GM12874 (cell line): ENCODE results near the gene SLC6A7.

Experiments used
- TF ChIP-seq, protein P1 (sequence below): IDR thresholded peaks from 2 replicates; pipeline ENCODE4 v1.5.1; 2011; ENCODE audit warnings: low read depth, mild to moderate bottlenecking, control low read depth, low read length, moderate library complexity; ENCODE audit not compliant: insufficient read depth

The SLC6A7 gene

DNA sequence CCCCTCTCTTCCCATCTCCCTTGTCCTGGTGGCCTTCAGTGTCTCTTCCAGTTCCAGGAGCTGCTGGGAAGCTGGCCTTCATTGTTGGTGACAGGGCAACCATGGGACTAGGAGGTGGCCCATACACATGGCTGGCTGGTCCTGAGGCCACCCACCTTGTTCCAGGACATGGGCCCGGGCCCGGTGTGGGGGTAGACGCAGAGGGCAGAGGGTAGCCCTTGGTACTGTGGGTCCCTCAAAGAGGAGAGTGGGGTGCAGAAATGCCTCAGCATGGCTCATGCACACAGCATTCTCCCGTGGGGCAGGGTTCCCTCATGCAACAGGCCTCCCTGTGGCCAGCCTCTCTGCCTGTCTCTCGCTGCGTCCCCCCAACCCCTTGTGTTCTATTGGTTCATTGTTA lies 20.8 kb downstream of the SLC6A7 start:
- TF ChIP-seq, protein P1, sequence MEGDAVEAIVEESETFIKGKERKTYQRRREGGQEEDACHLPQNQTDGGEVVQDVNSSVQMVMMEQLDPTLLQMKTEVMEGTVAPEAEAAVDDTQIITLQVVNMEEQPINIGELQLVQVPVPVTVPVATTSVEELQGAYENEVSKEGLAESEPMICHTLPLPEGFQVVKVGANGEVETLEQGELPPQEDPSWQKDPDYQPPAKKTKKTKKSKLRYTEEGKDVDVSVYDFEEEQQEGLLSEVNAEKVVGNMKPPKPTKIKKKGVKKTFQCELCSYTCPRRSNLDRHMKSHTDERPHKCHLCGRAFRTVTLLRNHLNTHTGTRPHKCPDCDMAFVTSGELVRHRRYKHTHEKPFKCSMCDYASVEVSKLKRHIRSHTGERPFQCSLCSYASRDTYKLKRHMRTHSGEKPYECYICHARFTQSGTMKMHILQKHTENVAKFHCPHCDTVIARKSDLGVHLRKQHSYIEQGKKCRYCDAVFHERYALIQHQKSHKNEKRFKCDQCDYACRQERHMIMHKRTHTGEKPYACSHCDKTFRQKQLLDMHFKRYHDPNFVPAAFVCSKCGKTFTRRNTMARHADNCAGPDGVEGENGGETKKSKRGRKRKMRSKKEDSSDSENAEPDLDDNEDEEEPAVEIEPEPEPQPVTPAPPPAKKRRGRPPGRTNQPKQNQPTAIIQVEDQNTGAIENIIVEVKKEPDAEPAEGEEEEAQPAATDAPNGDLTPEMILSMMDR = no peak

DNA sequence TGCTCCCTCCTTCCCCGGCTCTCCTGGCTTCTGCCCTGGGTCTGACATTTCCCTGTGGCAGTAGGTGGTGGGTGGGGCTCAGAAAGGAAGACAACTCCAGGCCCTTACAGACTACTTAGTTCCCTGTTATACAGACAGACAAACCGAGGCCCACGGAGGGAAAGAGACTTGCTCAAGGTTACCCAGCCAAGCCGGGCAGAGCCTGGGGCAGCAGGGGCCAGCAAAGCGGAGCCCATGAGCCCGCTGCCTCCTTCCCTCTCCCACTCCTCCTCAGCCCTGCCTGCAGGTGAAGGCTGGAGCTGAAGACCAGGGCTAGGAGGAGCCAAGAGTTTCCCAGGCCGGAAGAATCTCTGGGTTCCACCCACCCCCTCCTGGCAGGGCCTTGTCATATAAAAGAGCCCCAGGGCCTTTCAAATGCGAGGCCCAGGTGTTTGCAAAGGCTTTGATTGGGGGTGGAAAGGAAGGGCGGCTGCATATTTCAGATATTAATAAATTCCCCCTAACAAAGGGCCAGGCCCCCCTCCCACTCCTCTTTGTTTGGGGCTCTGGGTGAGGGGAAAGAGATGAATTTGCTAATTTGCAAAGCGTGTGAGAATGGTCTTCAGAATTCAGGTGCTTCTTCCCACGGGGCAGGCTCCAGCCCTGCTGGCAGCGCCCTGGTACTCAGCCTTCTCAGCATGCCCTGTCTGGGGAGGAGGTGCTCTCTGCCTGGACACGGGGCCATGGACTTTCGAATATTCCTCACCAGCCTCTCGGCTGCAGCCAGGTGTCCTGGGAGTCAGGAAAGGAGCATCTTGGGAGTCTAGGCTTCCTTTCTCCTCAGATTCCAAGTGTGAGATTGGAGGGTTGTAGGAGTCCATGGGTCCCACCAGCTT lies 21.5 kb downstream of the SLC6A7 start:
- TF ChIP-seq, protein P1 = no peak

DNA sequence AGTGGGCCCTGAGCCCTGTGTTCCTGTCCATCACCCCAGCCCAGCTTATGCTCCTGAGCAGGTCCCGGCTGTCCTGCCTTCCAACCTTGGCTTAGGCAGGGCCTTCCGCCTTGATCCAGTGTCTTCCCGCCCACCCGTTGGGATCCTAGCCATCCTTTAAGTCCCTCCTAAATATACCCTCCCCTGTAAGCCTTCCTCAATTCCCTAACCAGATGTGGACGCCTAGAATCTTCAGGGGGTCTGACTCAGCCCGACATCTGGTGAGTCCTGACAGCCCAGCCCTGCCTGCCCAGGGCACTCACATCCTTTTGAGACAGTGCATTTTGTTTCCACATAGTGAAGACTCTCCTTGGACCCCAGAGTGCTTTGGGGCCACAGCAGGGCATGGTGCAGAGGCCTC lies 23.7 kb downstream of the SLC6A7 start:
- TF ChIP-seq, protein P1 = no peak

DNA sequence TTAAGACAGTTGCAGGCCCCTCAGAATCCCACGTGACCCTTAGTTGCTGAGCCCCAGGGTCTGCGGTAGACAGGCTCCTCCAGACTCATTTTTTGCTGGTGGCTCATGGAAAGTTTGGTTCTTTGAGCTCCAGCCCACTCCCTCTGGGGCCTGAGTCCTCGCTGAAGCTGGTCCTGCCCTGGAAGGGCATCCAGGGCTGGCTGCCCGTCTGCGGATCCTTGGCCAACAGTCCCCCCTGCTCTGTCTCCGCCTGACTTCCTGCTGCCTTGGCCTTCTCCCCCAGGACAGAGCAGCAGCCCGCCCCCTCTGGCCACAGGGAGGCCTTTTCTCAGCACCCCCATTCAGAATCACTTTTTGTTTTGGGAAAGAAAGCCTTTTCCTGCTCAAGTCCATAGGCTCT lies 24.4 kb downstream of the SLC6A7 start:
- TF ChIP-seq, protein P1 = no peak

DNA sequence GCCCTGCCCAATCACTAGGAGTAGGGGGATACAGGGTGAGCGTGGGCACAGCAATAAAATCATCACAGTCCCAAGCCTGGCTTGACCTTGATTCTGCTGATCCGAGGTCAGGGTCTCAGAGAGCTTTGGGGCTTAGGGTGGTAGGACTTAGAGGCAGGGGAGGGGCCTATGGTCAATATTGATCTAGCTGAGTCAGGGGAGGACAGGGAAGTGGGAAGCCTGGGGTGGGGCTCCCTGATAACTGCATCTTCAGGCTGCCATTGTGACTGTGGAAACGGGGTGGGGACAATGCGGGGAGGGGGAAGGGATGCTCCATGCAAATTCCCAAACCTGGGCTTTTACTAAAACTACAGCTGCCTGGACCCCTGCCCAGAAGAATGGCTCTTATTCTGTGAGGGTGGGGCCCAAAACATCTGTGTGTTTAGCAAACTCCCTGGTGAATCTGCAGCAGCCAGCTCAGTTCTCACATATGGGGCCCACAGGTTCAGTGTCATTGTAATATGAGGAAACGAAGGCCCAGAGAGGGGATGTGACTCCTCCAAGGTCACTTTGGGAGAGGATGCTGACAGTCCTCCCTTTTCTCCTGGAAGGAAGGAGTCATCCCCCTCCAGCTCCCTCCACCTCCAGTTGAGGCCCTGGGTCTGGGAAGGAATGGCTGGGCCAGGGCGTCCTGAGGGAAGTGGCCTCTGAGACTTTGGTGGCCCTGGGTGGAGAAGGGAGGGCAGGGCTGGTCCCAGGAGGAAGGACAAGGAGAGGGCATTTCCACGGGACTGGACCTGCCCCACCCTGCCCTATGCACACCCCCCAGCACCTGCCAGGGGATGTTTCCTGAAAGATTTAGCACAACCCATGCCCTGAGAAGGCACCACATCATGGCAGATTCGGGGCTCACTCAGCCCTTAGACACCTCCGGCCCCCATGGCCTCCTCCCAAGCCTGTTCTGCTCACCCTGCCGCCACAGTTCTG lies 26.4 kb downstream of the SLC6A7 start:
- TF ChIP-seq, protein P1 = no peak

DNA sequence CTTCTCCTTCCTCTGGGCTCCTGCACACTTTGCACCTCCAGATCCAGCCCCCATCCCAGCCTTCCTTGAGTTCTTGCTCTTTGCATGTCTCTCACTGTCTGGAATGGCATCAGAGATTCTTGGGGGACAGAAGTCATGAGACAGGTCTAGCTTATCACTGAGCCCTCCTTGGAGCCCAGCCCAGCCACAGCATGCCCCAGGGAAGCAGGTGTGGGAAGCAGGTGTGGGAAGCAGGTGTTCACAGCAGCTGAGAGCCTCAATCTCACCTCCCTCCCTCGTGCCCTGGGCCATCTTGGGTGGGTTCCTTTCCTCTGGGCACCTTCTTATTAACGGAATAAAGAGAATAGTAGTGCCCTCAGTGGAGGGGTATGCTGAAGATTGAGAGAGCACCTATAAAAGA lies 27.2 kb downstream of the SLC6A7 start:
- TF ChIP-seq, protein P1 = no peak
